ENCODE measurements around the gene HS3ST2. TPM values are rescaled to one million over a fixed set of nuclear protein-coding genes. Genes with fewer than 3 reads are reported as not detected.

The HS3ST2 gene
- total RNA-seq, 1 experiment from 2014 or later: not detected

GRCh38 chr16:22787466-22788192 is 26.3 kb upstream of the HS3ST2 start:
- H3K4me3 Mint-ChIP-seq (ENCODE audit: unreplicated experiment): no peak overlapping the region
- H3K36me3 Mint-ChIP-seq (ENCODE audit: insufficient read depth, unreplicated experiment): no peaks in the 10 kb centered on the region
- CTCF ChIA-PET: no interaction called here
- no peak for DNase-seq
- H3K27me3 ChIP-seq (replicated peaks; ENCODE audit: control insufficient read depth, insufficient read depth, low read length): no peaks in the 10 kb centered on the region; the same call in 1 of the 2 replicates
- no TSS peak for BruUV-seq (replicated peaks)
- no peaks in the 10 kb centered on the region for H3K36me3 ChIP-seq (ENCODE audit: control insufficient read depth, insufficient read depth, low read length)
- H3K9me3 Mint-ChIP-seq (ENCODE audit: unreplicated experiment): no peaks in the 10 kb centered on the region
- POLR2A ChIA-PET: no interaction called here
- no peak overlapping the region for H3K4me3 ChIP-seq (ENCODE audit: low read depth, low read length)
- no peaks in the 10 kb centered on the region for H3K4me1 ChIP-seq
- no peaks in the 10 kb centered on the region for H3K9me3 ChIP-seq
- no peak overlapping the region for H3K27ac Mint-ChIP-seq (ENCODE audit: unreplicated experiment)
- H3K4me1 Mint-ChIP-seq (ENCODE audit: low read depth, unreplicated experiment): no peaks in the 10 kb centered on the region
- intact Hi-C loops (cut with micrococcal nuclease; ENCODE audit: unreplicated experiment): no loop called here
- H3K27me3 Mint-ChIP-seq (ENCODE audit: insufficient read depth, unreplicated experiment): peaks cover 4% of the 10 kb centered on the region
- TF ChIP-seq, protein P1, sequence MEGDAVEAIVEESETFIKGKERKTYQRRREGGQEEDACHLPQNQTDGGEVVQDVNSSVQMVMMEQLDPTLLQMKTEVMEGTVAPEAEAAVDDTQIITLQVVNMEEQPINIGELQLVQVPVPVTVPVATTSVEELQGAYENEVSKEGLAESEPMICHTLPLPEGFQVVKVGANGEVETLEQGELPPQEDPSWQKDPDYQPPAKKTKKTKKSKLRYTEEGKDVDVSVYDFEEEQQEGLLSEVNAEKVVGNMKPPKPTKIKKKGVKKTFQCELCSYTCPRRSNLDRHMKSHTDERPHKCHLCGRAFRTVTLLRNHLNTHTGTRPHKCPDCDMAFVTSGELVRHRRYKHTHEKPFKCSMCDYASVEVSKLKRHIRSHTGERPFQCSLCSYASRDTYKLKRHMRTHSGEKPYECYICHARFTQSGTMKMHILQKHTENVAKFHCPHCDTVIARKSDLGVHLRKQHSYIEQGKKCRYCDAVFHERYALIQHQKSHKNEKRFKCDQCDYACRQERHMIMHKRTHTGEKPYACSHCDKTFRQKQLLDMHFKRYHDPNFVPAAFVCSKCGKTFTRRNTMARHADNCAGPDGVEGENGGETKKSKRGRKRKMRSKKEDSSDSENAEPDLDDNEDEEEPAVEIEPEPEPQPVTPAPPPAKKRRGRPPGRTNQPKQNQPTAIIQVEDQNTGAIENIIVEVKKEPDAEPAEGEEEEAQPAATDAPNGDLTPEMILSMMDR (IDR thresholded peaks at IDR 0.05; ENCODE audit: insufficient read depth in 1 of 2, low read depth in 1 of 2, low read length in 1 of 2, severe bottlenecking in 1 of 2, unreplicated experiment in 1 of 2): no peak

- no peak overlapping the region for H3K4me3 Mint-ChIP-seq (ENCODE audit: unreplicated experiment)
These were observed 25.8 kb upstream of the HS3ST2 start for GRCh38 chr16:22788193-22788530.

GRCh38 chr16:22789281-22789945 is 24.5 kb upstream of the HS3ST2 start:
- no peaks in the 10 kb centered on the region for H3K9me3 Mint-ChIP-seq (ENCODE audit: unreplicated experiment)
- no peaks in the 10 kb centered on the region for H3K9me3 ChIP-seq
- H3K27me3 Mint-ChIP-seq (ENCODE audit: insufficient read depth, unreplicated experiment): peaks cover under 1% of the 10 kb centered on the region
- intact Hi-C loops (cut with micrococcal nuclease; ENCODE audit: unreplicated experiment): no loop called here
- TF ChIP-seq, protein P1 (IDR thresholded peaks at IDR 0.05; ENCODE audit: insufficient read depth in 1 of 2, low read depth in 1 of 2, low read length in 1 of 2, severe bottlenecking in 1 of 2, unreplicated experiment in 1 of 2): no peak
- H3K27me3 ChIP-seq (replicated peaks; ENCODE audit: control insufficient read depth, insufficient read depth, low read length): no peaks in the 10 kb centered on the region; the same call in 1 of the 2 replicates
- H3K4me1 Mint-ChIP-seq (ENCODE audit: low read depth, unreplicated experiment): no peaks in the 10 kb centered on the region
- CTCF ChIA-PET: no interaction called here
- no peak overlapping the region for H3K27ac Mint-ChIP-seq (ENCODE audit: unreplicated experiment)
- no peak overlapping the region for H3K4me3 Mint-ChIP-seq (ENCODE audit: unreplicated experiment)
- no peak overlapping the region for H3K4me3 ChIP-seq (ENCODE audit: low read depth, low read length)
- no peaks in the 10 kb centered on the region for H3K4me1 ChIP-seq
- POLR2A ChIA-PET: no interaction called here
- H3K36me3 ChIP-seq (ENCODE audit: control insufficient read depth, insufficient read depth, low read length): no peaks in the 10 kb centered on the region
- no peaks in the 10 kb centered on the region for H3K36me3 Mint-ChIP-seq (ENCODE audit: insufficient read depth, unreplicated experiment)
- no peak for DNase-seq
- BruUV-seq (replicated peaks): no TSS peak

More at GRCh38 chr16:22788193-22788530, 25.8 kb upstream of the HS3ST2 start:
- TF ChIP-seq, protein P1 (IDR thresholded peaks at IDR 0.05; ENCODE audit: insufficient read depth in 1 of 2, low read depth in 1 of 2, low read length in 1 of 2, severe bottlenecking in 1 of 2, unreplicated experiment in 1 of 2): no peak
- no peak for DNase-seq
- H3K9me3 ChIP-seq: no peaks in the 10 kb centered on the region
- H3K4me1 ChIP-seq: no peaks in the 10 kb centered on the region
- intact Hi-C loops (cut with micrococcal nuclease; ENCODE audit: unreplicated experiment): no loop called here
- no peaks in the 10 kb centered on the region; the same call in 1 of the 2 replicates for H3K27me3 ChIP-seq (replicated peaks; ENCODE audit: control insufficient read depth, insufficient read depth, low read length)
- Mint-ChIP-seq H3K9me3 (ENCODE audit: unreplicated experiment) (no peaks in the 10 kb centered on the region), H3K4me1 (ENCODE audit: low read depth, unreplicated experiment) (no peaks in the 10 kb centered on the region), H3K27me3 (ENCODE audit: insufficient read depth, unreplicated experiment) (peaks cover 4% of the 10 kb centered on the region), H3K27ac (ENCODE audit: unreplicated experiment) (no peak overlapping the region), H3K36me3 (ENCODE audit: insufficient read depth, unreplicated experiment) (no peaks in the 10 kb centered on the region)
- H3K36me3 ChIP-seq (ENCODE audit: control insufficient read depth, insufficient read depth, low read length): no peaks in the 10 kb centered on the region
- POLR2A ChIA-PET: no interaction called here
- CTCF ChIA-PET: no interaction called here
- no TSS peak for BruUV-seq (replicated peaks)
- H3K4me3 ChIP-seq (ENCODE audit: low read depth, low read length): no peak overlapping the region

Measured in Caco-2 (cell line).